CD4-positive, alpha-beta T cell treated with Interferon gamma for 1 hour (primary cell): ENCODE results near the gene KBTBD13.
"Not testable (repeated sequence)": the region's sequence is repeated elsewhere in the genome, so short reads cannot be mapped to it uniquely, and the experiment has no call there.

Experiments used
- DNase-seq: peaks from one replicate; pipeline ENCODE4 v3.0.0-alpha.2; 2020

KBTBD13 gene

DNA sequence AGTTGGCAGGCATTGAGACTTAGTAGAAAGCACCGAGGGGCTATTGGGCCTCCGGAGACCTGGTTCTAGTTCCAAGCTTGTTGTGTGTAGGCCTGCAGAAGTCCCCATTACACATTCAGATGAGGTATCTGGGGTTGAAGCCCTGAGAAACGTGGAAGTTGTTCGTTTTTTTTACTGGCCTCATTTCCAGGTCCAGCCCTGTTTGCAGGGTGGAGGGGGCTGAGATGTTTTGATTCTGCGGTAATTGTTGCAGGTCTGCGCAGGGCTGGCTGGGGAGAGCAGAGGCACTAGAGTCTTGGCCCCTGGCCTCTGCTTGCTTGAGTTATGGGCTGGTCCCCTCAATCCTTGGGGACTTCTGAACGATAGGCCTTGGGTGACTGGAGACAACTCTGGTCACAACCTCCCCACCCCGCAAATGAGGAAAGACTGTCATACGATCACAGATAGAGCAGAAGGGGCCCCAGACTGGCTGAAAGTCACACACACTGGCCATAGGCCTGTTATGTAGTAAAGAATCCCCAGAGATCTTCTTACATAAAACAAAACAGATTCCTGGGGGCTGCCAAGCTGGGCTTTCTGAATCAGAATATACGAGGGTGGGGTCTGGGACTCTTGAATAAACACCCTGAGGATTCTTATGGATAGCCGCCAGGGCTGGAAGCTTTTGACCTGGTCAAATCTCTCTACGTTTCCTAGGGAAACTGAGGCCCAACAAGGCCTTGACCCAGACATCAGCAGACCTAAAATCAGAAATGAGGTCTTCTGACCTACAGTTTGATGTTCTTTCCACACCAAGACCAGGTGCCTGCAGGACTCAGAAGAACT is 15.6 kb downstream of the KBTBD13 start:
- no peak for DNase-seq

DNA sequence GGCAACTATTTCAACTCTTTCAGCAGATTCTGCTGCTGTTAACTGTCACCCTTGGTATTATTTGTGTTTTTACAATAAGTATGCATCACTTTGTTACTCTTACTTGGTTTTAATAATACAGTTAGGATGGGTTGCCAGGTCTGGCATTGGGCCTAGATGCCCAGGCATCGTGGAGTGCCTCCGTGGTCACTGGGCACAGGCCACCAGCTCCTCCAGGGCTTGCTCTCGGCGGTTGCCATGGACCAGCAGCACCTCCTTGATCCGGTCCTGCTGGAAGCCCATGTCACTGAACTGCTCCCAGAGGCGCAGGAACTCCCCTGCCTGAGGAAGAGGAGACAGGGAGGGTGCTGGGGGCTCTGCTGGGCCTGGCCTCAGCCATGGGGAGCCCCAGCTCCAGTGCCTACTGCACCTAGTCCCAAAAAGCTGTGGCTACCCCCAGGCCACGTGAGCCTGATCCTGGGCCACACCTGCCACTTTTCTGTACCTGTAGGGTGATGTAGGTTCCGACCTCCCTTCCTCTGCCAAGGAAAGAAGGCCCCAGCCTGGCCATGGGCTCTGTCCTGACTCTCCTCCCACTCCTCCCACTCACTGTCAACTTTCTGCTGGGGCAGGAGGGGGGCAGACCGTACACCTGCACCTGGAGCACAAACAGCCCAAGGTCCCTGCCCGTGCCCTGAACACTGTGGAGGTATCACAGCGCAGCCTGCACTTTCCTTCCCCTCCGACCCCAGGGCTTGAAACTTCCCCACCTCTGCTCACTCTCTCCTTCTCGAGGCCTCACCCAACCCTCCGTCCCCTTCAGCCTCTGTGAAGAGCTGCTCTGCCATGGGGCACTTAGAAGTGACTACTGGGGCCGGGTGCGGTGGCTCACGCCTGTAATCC is 16.6 kb downstream of the KBTBD13 start:
- DNase-seq, result no peak

DNA sequence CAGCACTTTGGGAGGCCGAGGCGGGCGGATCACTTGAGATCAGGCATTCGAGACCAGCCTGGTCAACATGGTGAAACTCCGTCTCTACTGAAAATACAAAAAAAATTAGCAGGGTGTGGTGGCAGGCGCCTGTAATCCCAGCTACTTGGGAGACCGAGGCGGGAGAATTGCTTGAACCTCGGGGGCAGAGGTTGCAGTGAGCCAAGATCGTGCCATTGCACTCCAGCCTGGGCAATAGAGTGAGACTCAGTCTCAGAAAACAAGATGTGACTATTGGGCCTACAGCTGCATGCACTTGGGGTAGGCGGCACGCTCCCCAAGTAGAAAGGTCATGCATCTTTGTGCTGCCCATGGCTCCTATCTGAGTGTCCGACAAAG is 17.2 kb downstream of the KBTBD13 start:
- DNase-seq, result not testable (repeated sequence)

DNA sequence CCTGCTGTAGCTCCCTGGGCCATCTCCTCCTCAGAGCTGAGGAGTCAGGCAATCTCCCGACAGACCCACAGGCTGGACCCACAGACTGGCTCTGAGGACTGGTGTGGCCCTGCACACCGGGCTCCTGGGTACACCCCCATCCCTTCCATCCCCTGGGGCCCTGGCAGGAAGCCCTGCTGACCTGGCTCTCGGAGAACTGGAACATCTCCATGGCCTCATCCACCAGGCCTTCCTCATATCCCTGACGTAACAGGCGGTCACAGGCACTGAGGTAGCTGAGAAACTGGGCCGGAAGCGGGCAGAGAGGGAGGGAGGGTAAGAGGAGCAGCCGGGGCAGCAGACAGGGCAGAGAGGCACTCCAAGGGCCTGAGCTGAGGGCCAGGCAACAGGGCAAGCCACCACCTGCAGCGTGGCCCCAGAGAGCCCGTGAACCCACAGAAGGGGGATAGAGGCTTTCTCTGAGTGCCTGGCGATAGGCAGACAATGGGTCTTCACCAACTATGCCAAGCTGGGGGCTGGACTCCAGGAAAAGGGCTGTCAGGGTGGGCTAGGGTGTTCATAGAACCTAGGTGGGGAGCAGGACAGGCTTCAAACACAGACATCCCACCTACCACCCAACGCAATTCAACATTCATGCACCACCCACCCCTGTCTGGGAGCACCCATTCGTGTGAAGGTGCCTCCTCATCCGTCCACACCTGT is 17.9 kb downstream of the KBTBD13 start:
- DNase-seq, result no peak

DNA sequence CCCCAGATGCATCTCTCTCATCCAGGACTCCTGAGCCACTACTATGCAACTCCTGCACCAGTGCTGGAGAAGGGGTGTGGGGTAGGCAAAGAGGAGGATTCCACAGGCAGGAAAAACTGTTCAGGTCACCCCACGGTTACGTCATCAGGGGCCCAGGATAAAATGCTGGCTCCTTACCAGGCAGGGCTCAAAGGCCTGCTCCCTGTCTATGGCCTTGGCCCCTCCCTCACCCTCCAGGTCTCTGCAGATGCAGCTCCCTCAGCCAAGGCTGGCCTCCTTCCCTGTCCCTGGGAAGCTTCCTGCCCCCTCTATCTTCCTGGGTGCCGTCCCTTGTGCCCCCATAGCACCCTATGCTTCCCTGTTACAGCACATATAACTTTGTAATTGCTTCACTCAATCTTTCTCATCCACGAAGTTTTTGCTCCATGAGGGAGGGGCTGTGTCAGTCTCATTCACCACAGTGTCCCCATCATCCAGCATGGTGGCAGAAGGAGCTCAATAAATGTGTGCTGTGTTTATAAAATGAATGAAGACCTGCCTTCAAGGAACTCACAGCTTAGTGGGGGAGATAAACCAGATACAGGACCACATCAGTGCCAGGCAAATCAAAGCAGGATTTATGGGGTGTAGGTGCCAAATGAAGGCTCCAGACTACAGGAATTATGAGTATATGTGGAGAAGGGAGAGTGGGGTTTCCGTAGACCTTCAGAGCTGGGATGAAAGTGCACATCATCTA is 18.6 kb downstream of the KBTBD13 start:
- no peak for DNase-seq

DNA sequence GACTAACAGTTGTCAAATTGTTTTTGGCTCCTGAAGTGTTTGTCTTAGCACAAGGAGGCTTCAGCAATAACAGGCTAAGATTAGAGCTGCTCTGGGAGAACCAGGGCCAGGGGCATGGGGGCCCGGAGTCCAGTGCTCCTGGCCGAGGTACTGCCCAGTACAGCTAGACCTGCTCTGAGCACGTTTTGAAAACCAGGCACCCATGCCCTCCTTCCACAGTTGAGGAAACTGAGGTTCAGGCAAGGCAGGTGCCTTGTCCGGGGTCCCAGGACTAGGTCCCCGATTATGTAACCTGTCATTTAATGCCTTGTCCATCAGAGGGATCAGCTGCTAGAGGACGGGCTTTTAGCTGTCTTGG is 19.2 kb downstream of the KBTBD13 start:
- no peak for DNase-seq

DNA sequence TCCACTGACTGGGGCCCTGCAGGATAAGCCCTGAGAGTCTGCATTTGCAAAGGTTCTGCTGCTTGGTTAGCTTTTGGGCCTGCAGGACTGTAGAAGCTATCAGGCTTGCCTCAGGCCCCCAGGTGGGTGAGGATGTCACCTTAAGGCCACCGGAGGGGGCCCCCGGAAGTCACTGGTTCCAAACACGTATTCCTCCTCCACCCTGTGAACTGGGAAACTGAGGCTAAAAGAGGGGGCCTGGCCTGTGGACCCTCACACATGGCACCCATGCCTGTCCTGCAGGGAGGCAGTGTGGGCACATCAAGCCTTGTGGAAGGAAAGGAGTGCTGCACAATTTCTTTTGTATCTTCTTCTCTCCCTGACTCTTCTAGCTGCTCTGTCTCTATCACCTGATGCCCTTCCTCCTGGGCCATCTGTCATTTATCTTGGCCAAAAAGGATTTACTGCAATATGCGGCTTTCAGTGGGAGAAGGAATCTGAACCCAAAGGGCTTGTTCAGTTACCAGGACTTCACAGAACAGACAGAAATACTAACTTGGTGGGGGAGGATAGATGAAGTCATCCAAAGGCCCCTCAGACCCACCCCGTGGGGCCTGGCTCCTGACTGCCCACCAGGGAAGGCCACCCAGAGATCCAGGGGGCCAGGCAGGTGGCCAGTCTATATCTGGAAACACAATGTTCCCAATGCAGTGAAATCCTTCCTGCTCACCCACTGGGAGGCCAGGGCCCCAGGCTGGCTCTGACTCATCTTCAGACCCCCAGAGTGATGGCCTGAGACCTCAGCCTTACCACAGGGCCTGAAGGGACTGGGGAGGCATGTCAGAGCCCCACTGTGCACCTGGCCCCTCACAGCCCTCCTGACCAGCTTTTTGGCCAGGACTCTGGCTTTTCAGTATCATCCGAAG is 20.2 kb downstream of the KBTBD13 start:
- DNase-seq, result no peak

DNA sequence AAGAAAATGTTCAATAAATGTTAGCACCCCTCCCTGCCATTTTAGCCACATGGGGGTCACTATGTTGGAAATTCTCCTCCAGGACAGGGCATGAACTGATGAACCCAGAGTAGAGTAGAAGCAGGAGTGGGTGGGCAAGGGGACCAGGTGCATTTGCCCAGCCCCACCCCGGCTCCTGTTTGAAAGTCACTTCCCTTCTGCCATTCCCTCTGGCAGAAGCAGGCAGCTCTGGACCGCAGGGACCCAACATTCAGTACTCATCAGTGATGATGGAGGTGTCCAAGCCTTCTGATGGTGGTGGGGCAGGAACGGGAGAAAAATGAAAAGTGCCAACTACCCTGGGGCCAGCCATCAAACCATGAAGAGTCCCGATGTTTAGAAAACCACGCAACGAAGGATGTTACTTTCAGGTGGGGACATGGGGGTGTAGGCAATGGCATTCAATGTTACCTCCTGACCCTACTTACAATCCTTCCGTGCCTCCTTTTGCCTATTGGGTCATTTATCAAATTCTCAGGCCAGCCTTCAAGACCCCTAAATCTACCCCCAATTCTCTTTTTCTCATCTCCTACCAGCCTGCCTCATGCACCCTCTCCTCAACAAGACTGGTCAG is 21.2 kb downstream of the KBTBD13 start:
- no peak for DNase-seq

- no peak for DNase-seq
These were observed 22.8 kb downstream of the KBTBD13 start for GRCh38 chr15:65099336-65099735.

- DNase-seq, result not testable (repeated sequence)
These were observed 23.3 kb downstream of the KBTBD13 start for GRCh38 chr15:65099801-65100200.

DNA sequence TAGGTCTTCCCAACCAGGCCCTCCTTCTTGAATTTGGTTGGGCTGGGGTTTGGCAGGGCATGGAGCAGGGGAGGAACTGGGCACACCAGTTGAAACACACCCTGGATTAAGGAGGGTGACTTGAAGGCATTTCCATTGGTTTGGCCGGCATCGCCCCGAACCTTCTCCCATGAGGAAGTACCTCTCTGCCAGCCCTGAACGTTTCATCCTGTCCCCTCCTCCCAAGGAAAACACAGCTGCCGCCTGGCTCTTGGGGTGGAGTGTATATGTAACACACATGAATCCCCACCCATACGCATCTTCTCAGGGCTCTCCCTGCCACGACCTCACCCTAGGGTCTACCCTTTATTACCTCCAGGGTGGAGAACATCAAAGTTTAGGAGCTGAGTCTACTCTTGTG is 23.9 kb downstream of the KBTBD13 start:
- DNase-seq, result no peak

DNA sequence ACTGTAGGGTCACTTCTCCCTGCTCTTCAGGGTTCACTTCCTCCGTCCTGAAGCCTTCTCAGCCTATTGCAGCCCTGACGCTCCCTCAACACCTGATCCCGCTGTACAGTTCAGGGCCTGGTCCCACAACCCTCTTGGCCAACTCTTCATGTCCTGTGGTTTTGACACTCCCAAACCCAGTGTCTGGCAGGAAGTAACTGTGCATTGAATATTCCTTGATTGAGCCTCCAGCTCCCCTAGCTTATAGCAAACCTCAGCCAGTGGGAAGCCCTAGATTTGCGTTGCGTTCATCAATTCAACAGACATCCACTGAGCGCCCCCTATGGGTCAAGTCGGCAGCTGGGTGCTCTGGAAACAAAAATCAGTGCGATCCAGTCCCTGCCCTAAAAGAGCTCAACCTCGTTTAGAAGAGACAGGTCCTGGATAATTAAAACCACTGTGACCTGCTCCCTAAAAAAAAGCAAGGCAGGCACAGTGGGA is 24.9 kb downstream of the KBTBD13 start:
- peak; percentile 28 for DNase-seq

- DNase-seq, result no peak
These were observed 25.6 kb downstream of the KBTBD13 start for GRCh38 chr15:65101891-65102708.

DNA sequence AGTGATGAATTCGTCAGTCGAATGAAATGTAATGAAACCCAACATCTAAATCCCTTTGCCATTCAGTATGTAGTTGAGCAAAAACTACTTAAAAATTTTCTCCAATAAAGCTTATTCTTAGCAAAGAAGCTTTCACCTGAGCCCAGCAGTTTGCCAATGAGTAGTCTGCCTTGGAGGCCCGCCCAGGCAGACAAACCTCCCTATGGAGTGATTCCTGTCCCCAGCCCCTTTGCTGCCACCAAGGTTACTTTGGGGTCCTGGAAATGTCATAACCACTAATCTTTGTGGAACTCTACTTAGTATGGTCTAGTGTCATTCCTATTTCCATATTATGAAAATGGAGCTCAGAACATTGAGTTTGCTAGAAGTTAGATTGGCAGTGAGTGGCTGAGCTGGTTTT is 26.4 kb downstream of the KBTBD13 start:
- DNase-seq, result no peak

DNA sequence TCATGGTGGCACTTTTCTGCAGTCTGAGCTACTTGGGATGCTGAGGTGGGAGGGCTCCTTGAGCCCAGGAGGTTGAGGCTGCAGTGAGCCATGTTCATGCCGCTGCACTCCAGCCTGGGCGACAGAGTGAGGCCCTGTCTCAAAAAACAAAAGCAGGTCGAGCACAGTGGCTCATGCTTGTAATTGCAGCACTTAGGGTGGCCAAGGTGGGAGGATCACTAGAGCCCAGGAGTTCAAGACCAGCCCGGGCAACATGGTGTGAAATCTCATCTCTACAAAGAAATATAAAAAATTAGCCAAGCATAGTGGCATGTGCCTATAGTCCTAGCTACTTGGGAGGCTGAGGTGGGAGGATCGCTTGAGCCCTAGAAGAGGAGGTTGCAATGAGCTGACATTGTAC is 28.5 kb downstream of the KBTBD13 start:
- no peak for DNase-seq

- no peak for DNase-seq
These were observed 29.6 kb downstream of the KBTBD13 start for GRCh38 chr15:65106011-65106590.

GRCh38 chr15:65110676-65111292 is 34.2 kb downstream of the KBTBD13 start:
- DNase-seq, result no peak

GRCh38 chr15:65115086-65115485 is 38.5 kb downstream of the KBTBD13 start, which contains the start of gene UBAP1L:
UBAP1L (minus strand) TSS chr15:65115200; CDS start chr15:65106215, 8,985 bp downstream.
- DNase-seq, result no peak

- no peak for DNase-seq
These were observed 39.0 kb downstream of the KBTBD13 start for GRCh38 chr15:65115542-65115941.
